Left colon (tissue), 2 donors: ENCODE results near the gene RNU1-2. TPM values are rescaled to one million over a fixed set of nuclear protein-coding genes. Genes with fewer than 3 reads are reported as not detected.
A peak's percentile ranks its signal among the peaks of the same experiment; 100 is the strongest.
"Not testable (repeated sequence)": the region's sequence is repeated elsewhere in the genome, so short reads cannot be mapped to it uniquely, and the experiment has no call there.

ENCODE experiments used
- ATAC-seq: fragments of 200-7000 bp; cut with Tn5 transposase; one replicate; pipeline ENCODE4 v1.9.1; 2020; ENCODE audit warnings: mild to moderate bottlenecking, moderate library complexity
- DNase-seq, 2 donors: peaks; one replicate each; pipeline ENCODE4 v3.0.0-alpha.2; 2020
- intact Hi-C, 2 donors: fragments of 100-400 bp; cut with DNase I in 1 of 2; cut with micrococcal nuclease in 1 of 2; formaldehyde crosslinking; loops; one replicate each; pipeline versions ENCODE4 v1.11.2 to v1.14.0; 2022; cut with DNase I, micrococcal nuclease
- long read RNA-seq: library from polyadenylated mRNA; unstranded; transcript quantifications from one replicate; pipeline ENCODE4 v2.0.0, GENCODE V29; 2021
- total RNA-seq, 2 donors: library from RNA; stranded (reverse); fragmentation: NEBNext Ultra II Directional; extraction: Animal tissue kit (Norgen Biotek cat#: 25700); gene quantifications; one replicate each; pipeline ENCODE4 v1.2.1, GENCODE V29; 2021
- donor health status: DM: no; HTN: no; CAD: no.
- donor health status: DM: yes; HTN: yes; CAD: no.

RNU1-2 gene
- total RNA-seq, result 1,000 to 10,000 TPM; 3,977 to 5,589 TPM
- long read RNA-seq, result 0 reads

- ATAC-seq (peak; percentile 97), DNase-seq (peak in 1 of 2 donors; percentile 86)
- intact Hi-C loops, result not testable (repeated sequence)
Measured at GRCh38 chr1:16895598-16896315, at the start of gene RNU1-2. RNU1-2 (plus strand) TSS chr1:16895980.

- ATAC-seq, DNase-seq, intact Hi-C loops: not testable (repeated sequence)
Measured at GRCh38 chr1:16856201-16856600, 39.6 kb upstream of the RNU1-2 start.

- intact Hi-C loops, DNase-seq, ATAC-seq: not testable (repeated sequence)
Measured at GRCh38 chr1:16859167-16860041, 36.4 kb upstream of the RNU1-2 start.

GRCh38 chr1:16860048-16860447 is 35.7 kb upstream of the RNU1-2 start:
- ATAC-seq, intact Hi-C loops: not testable (repeated sequence)

GRCh38 chr1:16861832-16862245 is 33.9 kb upstream of the RNU1-2 start:
- ATAC-seq, intact Hi-C loops, DNase-seq: not testable (repeated sequence)

More at GRCh38 chr1:16860048-16860447, 35.7 kb upstream of the RNU1-2 start:
- not testable (repeated sequence) for DNase-seq

GRCh38 chr1:16862415-16862814 is 33.4 kb upstream of the RNU1-2 start:
- intact Hi-C loops, ATAC-seq, DNase-seq: not testable (repeated sequence)

- ATAC-seq, intact Hi-C loops, DNase-seq: not testable (repeated sequence)
Measured at GRCh38 chr1:16863024-16863423, 32.8 kb upstream of the RNU1-2 start.

- DNase-seq, ATAC-seq: not testable (repeated sequence)
Measured at GRCh38 chr1:16866926-16867707, 28.7 kb upstream of the RNU1-2 start.

GRCh38 chr1:16868787-16869186 is 27.0 kb upstream of the RNU1-2 start:
- DNase-seq, intact Hi-C loops, ATAC-seq: not testable (repeated sequence)

More at GRCh38 chr1:16866926-16867707, 28.7 kb upstream of the RNU1-2 start:
- intact Hi-C loops, result not testable (repeated sequence)

- DNase-seq, ATAC-seq, intact Hi-C loops: not testable (repeated sequence)
Measured at GRCh38 chr1:16869996-16870395, 25.8 kb upstream of the RNU1-2 start.

- DNase-seq, ATAC-seq, intact Hi-C loops: not testable (repeated sequence)
Measured at GRCh38 chr1:16871171-16871570, 24.6 kb upstream of the RNU1-2 start.

GRCh38 chr1:16872152-16873075 is 23.4 kb upstream of the RNU1-2 start:
- DNase-seq, intact Hi-C loops: not testable (repeated sequence)
- peak; percentile 56 for ATAC-seq

- DNase-seq, result peak; percentile 69 to 70
- peak; percentile 74 for ATAC-seq
- intact Hi-C loops, result not testable (repeated sequence)
Measured at GRCh38 chr1:16873076-16873879, 22.5 kb upstream of the RNU1-2 start.

- ATAC-seq, intact Hi-C loops, DNase-seq: not testable (repeated sequence)
Measured at GRCh38 chr1:16874968-16875765, 20.6 kb upstream of the RNU1-2 start.

GRCh38 chr1:16881742-16882141 is 14.0 kb upstream of the RNU1-2 start:
- intact Hi-C loops, ATAC-seq, DNase-seq: not testable (repeated sequence)

GRCh38 chr1:16882986-16883385 is 12.8 kb upstream of the RNU1-2 start:
- ATAC-seq (no peak), DNase-seq (no peak)
- intact Hi-C loops, result no loop called here
